ENCODE data around the gene TRAM2. TPM values are rescaled to one million over a fixed set of nuclear protein-coding genes. Genes with fewer than 3 reads are reported as not detected.

TRAM2 gene
- total and polyA plus RNA-seq, 2 of the 4 experiments (the other 2 are of a cell fraction), result 77.2 to 95.7 TPM

- Histone ChIP-seq H2BK15ac (ENCODE audit: low read depth, low read length) (0 out of 3 replicates have a peak overlapping the region, but pooled peaks have one; percentile 56), H3K23ac (ENCODE audit: low read depth, low read length) (peak overlapping the region; percentile 59), H4K20me1 (ENCODE audit: insufficient read depth, low read length) (peaks cover 77% of the 10 kb centered on the region), H3K27ac (ENCODE audit: insufficient read depth, low read length) (peak overlapping the region; percentile 44), H3K9ac (ENCODE audit: low read depth, low read length) (peak overlapping the region; percentile 18; the same call in 1 of the 2 replicates), H2AK9ac (replicated peaks; ENCODE audit: low read depth, low read length, poor library complexity) (no peak overlapping the region), H4K8ac (ENCODE audit: low read depth in 2 of 2, low read length in 2 of 2) (peak overlapping the region in 1 of 2 experiments; percentile 56; a peak in 1 of 4 replicates), H2BK5ac (ENCODE audit: low read depth, low read length, poor library complexity, severe bottlenecking) (peak overlapping the region; percentile 59), H3K4me2 (ENCODE audit: low read depth, low read length) (peak overlapping the region; percentile 43), H4K91ac (ENCODE audit: insufficient read depth, low read depth, low read length) (peak overlapping the region; percentile 26; the same call in 1 of the 2 replicates), H3K14ac (replicated peaks; ENCODE audit: low read depth, low read length) (peak overlapping the region; percentile 42; the same call in 1 of the 2 replicates), H3K4me1 (ENCODE audit: control insufficient read depth, insufficient read depth, low read length) (peaks cover 43% of the 10 kb centered on the region), H3K9me1 (ENCODE audit: insufficient read depth, low read length) (peaks cover 45% of the 10 kb centered on the region), H2AK5ac (ENCODE audit: low read depth, low read length) (peak overlapping the region; percentile 52), H3K4ac (ENCODE audit: low read depth, low read length) (peak overlapping the region; percentile 52), H4K5ac (ENCODE audit: low read depth, low read length) (peak overlapping the region; percentile 2; the same call in 1 of the 2 replicates), H3K36me3 (ENCODE audit: control insufficient read depth, insufficient read depth, low read length) (peaks cover 4% of the 10 kb centered on the region; the same call in 1 of the 2 replicates), H2BK120ac (ENCODE audit: low read depth, low read length) (peak overlapping the region; percentile 56), H2BK20ac (ENCODE audit: low read depth, low read length) (0 out of 2 replicates have a peak overlapping the region, but pooled peaks have one; percentile 8), H3K56ac (ENCODE audit: extremely low read depth, insufficient read depth, low read length) (no peak overlapping the region; the same call in 1 of the 2 replicates), H3K79me1 (ENCODE audit: low read depth in 1 of 2, low read length in 2 of 2) (peaks cover 6 to 75% of the 10 kb centered on the region in 2 experiments; a peak in 3 of 4 replicates), H3K4me3 (ENCODE audit: insufficient read depth, low read depth, low read length) (no peak overlapping the region), H3K27me3 (ENCODE audit: control insufficient read depth, insufficient read depth, low read length) (no peaks in the 10 kb centered on the region), H2AFZ (replicated peaks; ENCODE audit: low read length, poor library complexity) (no peak overlapping the region), H3K18ac (ENCODE audit: low read depth, low read length) (peak overlapping the region; percentile 36), H3K9me3 (ENCODE audit: control insufficient read depth, insufficient read depth, low read length) (no peaks in the 10 kb centered on the region)
- WGBS, 2 experiments (ENCODE audit: extremely low coverage in 2 of 2, insufficient read length in 1 of 2), result no CpG with 5 or more reads among the region's 8 CpGs
- in situ Hi-C loops (cut with MboI; ENCODE audit: low sequenced_read_pairs), result no loop called here
- no peak for ATAC-seq (ENCODE audit: low read depth)
- TF ChIP-seq ELK1 (IDR thresholded peaks at IDR 0.05; ENCODE audit: borderline replicate concordance, low read depth, low read length), result no peak
- TF ChIP-seq, protein P1, sequence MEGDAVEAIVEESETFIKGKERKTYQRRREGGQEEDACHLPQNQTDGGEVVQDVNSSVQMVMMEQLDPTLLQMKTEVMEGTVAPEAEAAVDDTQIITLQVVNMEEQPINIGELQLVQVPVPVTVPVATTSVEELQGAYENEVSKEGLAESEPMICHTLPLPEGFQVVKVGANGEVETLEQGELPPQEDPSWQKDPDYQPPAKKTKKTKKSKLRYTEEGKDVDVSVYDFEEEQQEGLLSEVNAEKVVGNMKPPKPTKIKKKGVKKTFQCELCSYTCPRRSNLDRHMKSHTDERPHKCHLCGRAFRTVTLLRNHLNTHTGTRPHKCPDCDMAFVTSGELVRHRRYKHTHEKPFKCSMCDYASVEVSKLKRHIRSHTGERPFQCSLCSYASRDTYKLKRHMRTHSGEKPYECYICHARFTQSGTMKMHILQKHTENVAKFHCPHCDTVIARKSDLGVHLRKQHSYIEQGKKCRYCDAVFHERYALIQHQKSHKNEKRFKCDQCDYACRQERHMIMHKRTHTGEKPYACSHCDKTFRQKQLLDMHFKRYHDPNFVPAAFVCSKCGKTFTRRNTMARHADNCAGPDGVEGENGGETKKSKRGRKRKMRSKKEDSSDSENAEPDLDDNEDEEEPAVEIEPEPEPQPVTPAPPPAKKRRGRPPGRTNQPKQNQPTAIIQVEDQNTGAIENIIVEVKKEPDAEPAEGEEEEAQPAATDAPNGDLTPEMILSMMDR (conservative IDR thresholded peaks at IDR 0.05; ENCODE audit: low read depth, low read length), result no peak
- TF ChIP-seq MAZ (IDR thresholded peaks at IDR 0.05; ENCODE audit: borderline replicate concordance, low read depth, low read length), result no peak
- no peak for TF ChIP-seq CEBPB (IDR thresholded peaks at IDR 0.05; ENCODE audit: low read depth, low read length)
- TF ChIP-seq MXI1 (IDR thresholded peaks at IDR 0.05; ENCODE audit: borderline replicate concordance, low read depth, low read length), result no peak
- no peak for TF ChIP-seq RCOR1 (IDR thresholded peaks at IDR 0.05; ENCODE audit: insufficient replicate concordance, low read length)
- TF ChIP-seq, protein P2, sequence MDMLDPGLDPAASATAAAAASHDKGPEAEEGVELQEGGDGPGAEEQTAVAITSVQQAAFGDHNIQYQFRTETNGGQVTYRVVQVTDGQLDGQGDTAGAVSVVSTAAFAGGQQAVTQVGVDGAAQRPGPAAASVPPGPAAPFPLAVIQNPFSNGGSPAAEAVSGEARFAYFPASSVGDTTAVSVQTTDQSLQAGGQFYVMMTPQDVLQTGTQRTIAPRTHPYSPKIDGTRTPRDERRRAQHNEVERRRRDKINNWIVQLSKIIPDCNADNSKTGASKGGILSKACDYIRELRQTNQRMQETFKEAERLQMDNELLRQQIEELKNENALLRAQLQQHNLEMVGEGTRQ (IDR thresholded peaks at IDR 0.05; ENCODE audit: low read depth, low read length), result no peak
- no peak for TF ChIP-seq MAFK (IDR thresholded peaks at IDR 0.05; ENCODE audit: low read depth, low read length)
- TF ChIP-seq NFE2L2 (IDR thresholded peaks at IDR 0.05; ENCODE audit: low read depth, low read length), result no peak
- TF ChIP-seq CHD1 (IDR thresholded peaks at IDR 0.05; ENCODE audit: low read depth, low read length), result no peak
- no peak for TF ChIP-seq RAD21 (IDR thresholded peaks at IDR 0.05; ENCODE audit: low read length)
- TF ChIP-seq POLR2A (IDR thresholded peaks at IDR 0.05; ENCODE audit: low read depth, low read length), result no peak
- TF ChIP-seq FOS (IDR thresholded peaks at IDR 0.05; ENCODE audit: low read depth, low read length), result no peak
- no peak for TF ChIP-seq BHLHE40 (IDR thresholded peaks at IDR 0.05; ENCODE audit: low read depth, low read length)
- TF ChIP-seq RFX5 (IDR thresholded peaks at IDR 0.05; ENCODE audit: low read depth, low read length), result no peak
- TF ChIP-seq SMC3 (IDR thresholded peaks at IDR 0.05; ENCODE audit: low read depth, low read length), result no peak
- dilution Hi-C loops (cut with HindIII; ENCODE audit: low sequenced_read_pairs, unreplicated experiment), result no loop called here
- CTCF ChIA-PET, result interaction anchor here (0.7 to 1.8 kb wide), 3 partner anchors 31 to 82 kb away, joined by 3 to 6 read pairs (median 3); no protein-coding TSS in a partner anchor
- POLR2A ChIA-PET (ENCODE audit: unreplicated experiment), result interaction anchor here (0.6 kb wide), 1 partner anchor 528 kb away, joined by 5 read pairs; no protein-coding TSS in a partner anchor
- no peak for DNase-seq
- no TSS peak for BruUV-seq (replicated peaks)
- intact Hi-C loops (cut with micrococcal nuclease), result no loop called here
Observed at GRCh38 chr6:52570291-52570700, 6.6 kb downstream of the TRAM2 start.

Measured in IMR-90 (cell line).